ENCODE data around the gene C1orf21.

Gene C1orf21

DNA sequence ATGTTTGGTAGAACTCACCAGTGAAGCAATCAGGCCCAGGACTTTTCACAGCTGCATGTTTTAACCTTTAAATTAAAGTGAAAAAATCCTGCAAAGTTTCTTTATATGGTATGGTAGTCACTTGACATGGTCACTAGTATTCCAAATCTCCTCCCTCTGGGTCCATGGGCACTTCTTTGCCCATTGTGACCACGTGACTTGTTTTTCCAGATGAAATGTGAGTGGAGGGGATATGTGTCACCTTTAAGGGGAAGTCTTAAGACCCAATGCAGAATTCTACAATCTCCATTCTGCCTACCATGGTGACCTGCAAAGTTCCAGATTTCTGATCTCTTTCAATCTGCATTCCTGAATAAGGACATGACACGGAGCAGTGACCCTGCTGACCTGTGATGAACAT is 152.8 kb downstream of the C1orf21 start:
- FAIRE-seq (no peak), DNase-seq (ENCODE audit: insufficient read length, low spot score) (no peak)

GRCh38 chr1:184541537-184542152 is 154.8 kb downstream of the C1orf21 start:
- no peak for DNase-seq (ENCODE audit: insufficient read length, low spot score)
- TF ChIP-seq POLR2A (IDR thresholded peaks at IDR 0.05; ENCODE audit: low read depth, low read length) (no peak), POLR2AphosphoS5 (IDR thresholded peaks at IDR 0.05; ENCODE audit: low read depth, low read length) (no peak), TAF1 (IDR thresholded peaks at IDR 0.05; ENCODE audit: low read depth, low read length) (no peak), PAX5 (IDR thresholded peaks at IDR 0.05; ENCODE audit: insufficient read depth, low read length, severe bottlenecking) (no peak), SPI1 (IDR thresholded peaks at IDR 0.05; ENCODE audit: low read depth, low read length) (no peak), POU2F2 (IDR thresholded peaks at IDR 0.05; ENCODE audit: low read depth, low read length) (no peak)
- FAIRE-seq: no peak

More for the DNA sequence above, 152.8 kb downstream of the C1orf21 start:
- TF ChIP-seq SPI1 (IDR thresholded peaks at IDR 0.05; ENCODE audit: low read depth, low read length): no peak
- TF ChIP-seq POU2F2 (IDR thresholded peaks at IDR 0.05; ENCODE audit: low read depth, low read length): no peak
- TF ChIP-seq POLR2AphosphoS5 (IDR thresholded peaks at IDR 0.05; ENCODE audit: low read depth, low read length): no peak
- TF ChIP-seq PAX5 (IDR thresholded peaks at IDR 0.05; ENCODE audit: insufficient read depth, low read length, severe bottlenecking): no peak
- TF ChIP-seq POLR2A (IDR thresholded peaks at IDR 0.05; ENCODE audit: low read depth, low read length): no peak

GRCh38 chr1:184542291-184542690 is 155.5 kb downstream of the C1orf21 start:
- TF ChIP-seq POLR2A (IDR thresholded peaks at IDR 0.05; ENCODE audit: low read depth, low read length) (no peak), SPI1 (IDR thresholded peaks at IDR 0.05; ENCODE audit: low read depth, low read length) (no peak), TAF1 (IDR thresholded peaks at IDR 0.05; ENCODE audit: low read depth, low read length) (no peak), PAX5 (IDR thresholded peaks at IDR 0.05; ENCODE audit: insufficient read depth, low read length, severe bottlenecking) (no peak), POLR2AphosphoS5 (IDR thresholded peaks at IDR 0.05; ENCODE audit: low read depth, low read length) (no peak), POU2F2 (IDR thresholded peaks at IDR 0.05; ENCODE audit: low read depth, low read length) (no peak)
- FAIRE-seq: no peak
- DNase-seq (ENCODE audit: insufficient read length, low spot score): no peak

- DNase-seq (ENCODE audit: insufficient read length, low spot score) (no peak), FAIRE-seq (no peak)
- TF ChIP-seq POU2F2 (IDR thresholded peaks at IDR 0.05; ENCODE audit: low read depth, low read length): no peak
- TF ChIP-seq PAX5 (IDR thresholded peaks at IDR 0.05; ENCODE audit: insufficient read depth, low read length, severe bottlenecking): no peak
- TF ChIP-seq SPI1 (IDR thresholded peaks at IDR 0.05; ENCODE audit: low read depth, low read length): no peak
- no peak for TF ChIP-seq POLR2A (IDR thresholded peaks at IDR 0.05; ENCODE audit: low read depth, low read length)
- no peak for TF ChIP-seq POLR2AphosphoS5 (IDR thresholded peaks at IDR 0.05; ENCODE audit: low read depth, low read length)
- TF ChIP-seq TAF1 (IDR thresholded peaks at IDR 0.05; ENCODE audit: low read depth, low read length): no peak
These were observed 158.8 kb downstream of the C1orf21 start for GRCh38 chr1:184545601-184546000.

DNA sequence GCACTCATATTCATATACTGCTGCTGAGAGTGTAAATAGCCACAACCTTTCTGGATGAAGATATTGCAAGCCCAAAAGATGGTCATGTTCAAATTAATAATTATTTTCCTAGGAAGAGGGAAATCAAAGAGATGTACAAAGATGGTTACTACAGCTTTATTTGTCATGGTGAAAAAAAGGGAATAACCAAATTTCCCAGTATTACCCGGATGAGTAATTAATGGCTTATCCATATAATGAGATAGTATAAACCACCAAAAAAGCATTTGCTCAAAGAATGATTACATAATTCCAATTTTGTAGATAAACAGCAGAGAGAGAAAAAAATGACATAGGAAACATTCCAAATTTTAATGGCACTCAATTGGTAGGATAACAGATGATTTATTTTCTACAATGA is 165.6 kb downstream of the C1orf21 start:
- TF ChIP-seq PAX5 (IDR thresholded peaks at IDR 0.05; ENCODE audit: insufficient read depth, low read length, severe bottlenecking) (no peak), POLR2A (IDR thresholded peaks at IDR 0.05; ENCODE audit: low read depth, low read length) (no peak)
- FAIRE-seq (no peak), DNase-seq (ENCODE audit: insufficient read length, low spot score) (no peak)

DNA sequence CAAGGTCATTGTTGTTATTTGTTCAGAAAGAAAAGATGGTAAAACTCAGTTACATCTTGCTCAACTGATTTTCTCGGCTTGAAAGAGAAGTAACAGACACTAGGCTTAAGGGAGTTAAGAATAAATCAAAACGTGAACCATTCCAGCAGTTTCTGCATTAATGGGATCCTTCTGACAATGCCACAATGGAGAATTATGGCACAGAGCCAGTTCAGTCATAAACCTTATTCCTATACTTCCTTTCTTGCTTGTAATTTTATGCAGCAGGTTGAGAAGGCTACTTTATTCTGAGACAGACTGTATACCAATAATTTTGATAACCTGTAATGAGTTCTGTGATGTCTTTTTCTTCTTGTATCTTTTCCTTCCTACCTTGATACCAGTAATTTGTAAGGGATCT is 167.0 kb downstream of the C1orf21 start:
- TF ChIP-seq POLR2A (IDR thresholded peaks at IDR 0.05; ENCODE audit: low read depth, low read length) (no peak), POLR2AphosphoS5 (IDR thresholded peaks at IDR 0.05; ENCODE audit: low read depth, low read length) (no peak), TAF1 (IDR thresholded peaks at IDR 0.05; ENCODE audit: low read depth, low read length) (no peak), PAX5 (IDR thresholded peaks at IDR 0.05; ENCODE audit: insufficient read depth, low read length, severe bottlenecking) (no peak), POU2F2 (IDR thresholded peaks at IDR 0.05; ENCODE audit: low read depth, low read length) (no peak), SPI1 (IDR thresholded peaks at IDR 0.05; ENCODE audit: low read depth, low read length) (no peak)
- DNase-seq (ENCODE audit: insufficient read length, low spot score) (no peak), FAIRE-seq (no peak)

GRCh38 chr1:184555665-184556641 is 169.1 kb downstream of the C1orf21 start:
- TF ChIP-seq POLR2A (IDR thresholded peaks at IDR 0.05; ENCODE audit: low read depth, low read length) (no peak), SPI1 (IDR thresholded peaks at IDR 0.05; ENCODE audit: low read depth, low read length) (no peak), TAF1 (IDR thresholded peaks at IDR 0.05; ENCODE audit: low read depth, low read length) (no peak), PAX5 (IDR thresholded peaks at IDR 0.05; ENCODE audit: insufficient read depth, low read length, severe bottlenecking) (no peak), POLR2AphosphoS5 (IDR thresholded peaks at IDR 0.05; ENCODE audit: low read depth, low read length) (no peak), POU2F2 (IDR thresholded peaks at IDR 0.05; ENCODE audit: low read depth, low read length) (no peak)
- no peak for DNase-seq (ENCODE audit: insufficient read length, low spot score)
- no peak for FAIRE-seq

- DNase-seq (ENCODE audit: insufficient read length, low spot score) (no peak), FAIRE-seq (no peak)
- TF ChIP-seq POLR2AphosphoS5 (IDR thresholded peaks at IDR 0.05; ENCODE audit: low read depth, low read length) (no peak), PAX5 (IDR thresholded peaks at IDR 0.05; ENCODE audit: insufficient read depth, low read length, severe bottlenecking) (no peak), SPI1 (IDR thresholded peaks at IDR 0.05; ENCODE audit: low read depth, low read length) (no peak), POU2F2 (IDR thresholded peaks at IDR 0.05; ENCODE audit: low read depth, low read length) (no peak), POLR2A (IDR thresholded peaks at IDR 0.05; ENCODE audit: low read depth, low read length) (no peak), TAF1 (IDR thresholded peaks at IDR 0.05; ENCODE audit: low read depth, low read length) (no peak)
These were observed 169.8 kb downstream of the C1orf21 start for GRCh38 chr1:184556665-184557064.

Measured in GM12891 (cell line).